ENCODE results near the gene GPR156. TPM values are rescaled to one million over a fixed set of nuclear protein-coding genes. Genes with fewer than 3 reads are reported as not detected.

Gene GPR156
- total RNA-seq, 1 experiment from 2014 or later, result not detected

DNA sequence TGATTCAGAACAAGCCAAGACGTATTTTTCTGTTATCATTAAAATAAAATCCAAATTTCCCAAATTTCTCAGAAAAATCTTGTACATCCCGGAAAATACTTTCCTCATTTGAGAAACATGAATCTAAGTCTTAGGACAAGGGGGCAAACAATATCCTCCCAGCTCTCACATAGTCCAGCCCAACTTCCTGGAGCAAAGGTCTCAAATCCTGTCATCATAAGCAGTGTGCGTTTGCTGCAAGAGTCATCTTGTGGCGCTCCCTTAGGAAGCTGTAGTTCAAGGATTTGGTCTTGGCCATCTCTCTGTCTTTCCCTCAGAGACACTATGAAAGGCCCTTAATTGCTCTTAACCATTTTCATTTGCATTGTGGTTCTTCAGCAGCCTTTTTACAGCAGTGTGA, 133.2 kb downstream of the GPR156 start:
- H3K27me3 ChIP-seq (ENCODE audit: low read length), result no peaks in the 10 kb centered on the region
- no peaks in the 10 kb centered on the region for H3K36me3 ChIP-seq (ENCODE audit: insufficient read depth, low read length)
- no peak overlapping the region for H3K27ac ChIP-seq (ENCODE audit: low read length)
- H3K79me2 ChIP-seq (ENCODE audit: low read length), result no peaks in the 10 kb centered on the region
- H3K9me2 ChIP-seq (replicated peaks; ENCODE audit: insufficient read depth, low read length), result no peaks in the 10 kb centered on the region
- no peak overlapping the region for H2AFZ ChIP-seq (ENCODE audit: low read length)
- no peaks in the 10 kb centered on the region for H4K20me1 ChIP-seq (ENCODE audit: insufficient read depth, low read depth, low read length)
- no peak for DNase-seq
- H3K4me3 ChIP-seq (ENCODE audit: low read length), result no peak overlapping the region
- H3K4me2 ChIP-seq (ENCODE audit: low read depth, low read length, poor library complexity, severe bottlenecking), result no peak overlapping the region
- peaks cover 6% of the 10 kb centered on the region for H3K9me3 ChIP-seq (ENCODE audit: low read length)
- peaks cover 18% of the 10 kb centered on the region for H3K4me1 ChIP-seq (ENCODE audit: low read length)
- no peak overlapping the region for H3K9ac ChIP-seq (ENCODE audit: low read length)

DNA sequence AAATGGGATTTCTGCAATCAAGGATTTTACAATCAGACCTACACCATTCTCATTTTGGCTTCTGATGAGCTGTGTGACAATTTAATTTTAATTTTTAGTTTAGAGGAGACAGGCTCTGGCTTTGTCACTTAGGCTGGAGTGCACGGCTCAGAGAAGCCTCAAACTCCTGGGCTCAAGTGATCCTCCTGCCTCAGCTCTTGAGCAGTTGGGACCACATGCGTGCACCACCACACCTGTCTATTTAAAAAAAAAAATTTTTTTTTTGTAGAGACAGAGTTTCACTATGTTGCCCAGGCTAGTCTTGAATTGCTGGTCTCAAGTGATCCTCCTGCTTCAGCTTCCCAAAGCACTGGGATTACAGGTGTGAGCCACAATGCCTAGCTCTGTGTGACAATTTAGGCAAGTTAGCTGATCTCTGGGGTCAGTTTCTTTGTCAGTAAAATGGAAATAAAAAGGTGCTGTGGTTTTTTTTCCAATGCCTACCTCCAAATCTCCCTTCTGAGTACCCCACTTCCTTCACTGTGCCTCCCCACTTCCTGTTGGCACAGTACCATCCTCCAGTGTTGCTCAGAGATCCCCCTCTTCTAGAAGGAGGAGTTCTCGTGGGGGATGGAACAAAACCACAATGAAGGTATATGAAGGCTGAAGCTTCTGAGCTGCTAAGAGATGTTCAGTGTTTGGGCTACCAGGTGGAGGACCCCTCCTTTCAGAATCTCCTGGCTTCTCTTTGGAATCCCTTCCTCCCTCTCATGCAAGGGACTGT, 136.7 kb downstream of the GPR156 start:
- no peaks in the 10 kb centered on the region for H3K9me3 ChIP-seq (ENCODE audit: low read length)
- no peak overlapping the region for H3K9ac ChIP-seq (ENCODE audit: low read length)
- H2AFZ ChIP-seq (ENCODE audit: low read length), result 0 out of 2 replicates have a peak overlapping the region, but pooled peaks have one; percentile 85
- H3K27me3 ChIP-seq (ENCODE audit: low read length), result no peaks in the 10 kb centered on the region
- peak overlapping the region; percentile 55 for H3K4me2 ChIP-seq (ENCODE audit: low read depth, low read length, poor library complexity, severe bottlenecking)
- no peaks in the 10 kb centered on the region for H3K36me3 ChIP-seq (ENCODE audit: insufficient read depth, low read length)
- H3K79me2 ChIP-seq (ENCODE audit: low read length), result no peaks in the 10 kb centered on the region
- no peak for DNase-seq
- no peaks in the 10 kb centered on the region for H3K9me2 ChIP-seq (replicated peaks; ENCODE audit: insufficient read depth, low read length)
- H3K27ac ChIP-seq (ENCODE audit: low read length), result no peak overlapping the region
- no peaks in the 10 kb centered on the region for H4K20me1 ChIP-seq (ENCODE audit: insufficient read depth, low read depth, low read length)
- peaks cover 18% of the 10 kb centered on the region for H3K4me1 ChIP-seq (ENCODE audit: low read length)
- H3K4me3 ChIP-seq (ENCODE audit: low read length), result no peak overlapping the region; the same call in 1 of the 2 replicates

DNA sequence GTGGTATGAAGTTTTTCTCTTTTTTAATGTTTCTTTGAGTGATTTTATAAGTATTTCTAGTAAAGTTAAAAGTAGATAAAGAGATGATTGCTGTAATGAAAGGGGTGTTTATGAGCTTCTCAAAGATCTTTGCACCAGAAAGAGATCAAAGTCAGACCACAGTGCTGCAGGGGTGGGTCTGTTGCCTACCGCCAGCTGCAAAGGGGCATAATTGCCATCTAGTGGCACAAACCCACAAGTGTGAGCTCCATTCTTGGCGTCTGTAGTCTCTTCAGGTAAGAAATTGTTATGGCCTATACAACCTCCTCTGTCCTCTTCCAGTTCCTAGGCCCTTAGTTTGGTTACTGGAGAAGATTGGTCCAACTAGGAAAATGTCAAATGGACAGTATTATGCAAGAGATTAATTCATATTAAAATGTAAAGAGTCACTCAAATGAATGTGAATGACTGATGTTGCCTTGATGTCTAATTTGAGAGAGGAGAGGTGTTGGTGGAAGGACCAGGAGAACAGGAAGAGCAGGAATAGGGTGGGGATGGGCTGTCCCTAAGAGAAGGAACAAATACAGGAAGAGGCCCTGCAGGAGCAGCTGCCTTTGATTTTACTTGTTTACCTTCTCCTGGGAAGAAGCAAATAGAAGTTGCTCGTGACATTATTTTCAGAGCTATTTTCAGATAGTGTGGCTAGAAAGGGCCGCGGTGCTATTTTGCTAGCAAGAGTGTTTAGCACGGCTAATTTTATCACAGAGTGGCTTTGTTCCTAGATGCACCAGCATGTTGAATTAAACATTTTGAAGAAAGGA, 137.8 kb downstream of the GPR156 start:
- H4K20me1 ChIP-seq (ENCODE audit: insufficient read depth, low read depth, low read length), result no peaks in the 10 kb centered on the region
- no peaks in the 10 kb centered on the region for H3K9me3 ChIP-seq (ENCODE audit: low read length)
- H2AFZ ChIP-seq (ENCODE audit: low read length), result peak overlapping the region; percentile 85
- no peaks in the 10 kb centered on the region for H3K27me3 ChIP-seq (ENCODE audit: low read length)
- H3K4me3 ChIP-seq (ENCODE audit: low read length), result no peak overlapping the region
- peaks cover 18% of the 10 kb centered on the region for H3K4me1 ChIP-seq (ENCODE audit: low read length)
- DNase-seq, result peak; percentile 84
- no peaks in the 10 kb centered on the region for H3K36me3 ChIP-seq (ENCODE audit: insufficient read depth, low read length)
- no peaks in the 10 kb centered on the region for H3K79me2 ChIP-seq (ENCODE audit: low read length)
- H3K27ac ChIP-seq (ENCODE audit: low read length), result no peak overlapping the region
- peak overlapping the region; percentile 27 for H3K9ac ChIP-seq (ENCODE audit: low read length)
- H3K9me2 ChIP-seq (replicated peaks; ENCODE audit: insufficient read depth, low read length), result no peaks in the 10 kb centered on the region
- peak overlapping the region; percentile 55 for H3K4me2 ChIP-seq (ENCODE audit: low read depth, low read length, poor library complexity, severe bottlenecking)

DNA sequence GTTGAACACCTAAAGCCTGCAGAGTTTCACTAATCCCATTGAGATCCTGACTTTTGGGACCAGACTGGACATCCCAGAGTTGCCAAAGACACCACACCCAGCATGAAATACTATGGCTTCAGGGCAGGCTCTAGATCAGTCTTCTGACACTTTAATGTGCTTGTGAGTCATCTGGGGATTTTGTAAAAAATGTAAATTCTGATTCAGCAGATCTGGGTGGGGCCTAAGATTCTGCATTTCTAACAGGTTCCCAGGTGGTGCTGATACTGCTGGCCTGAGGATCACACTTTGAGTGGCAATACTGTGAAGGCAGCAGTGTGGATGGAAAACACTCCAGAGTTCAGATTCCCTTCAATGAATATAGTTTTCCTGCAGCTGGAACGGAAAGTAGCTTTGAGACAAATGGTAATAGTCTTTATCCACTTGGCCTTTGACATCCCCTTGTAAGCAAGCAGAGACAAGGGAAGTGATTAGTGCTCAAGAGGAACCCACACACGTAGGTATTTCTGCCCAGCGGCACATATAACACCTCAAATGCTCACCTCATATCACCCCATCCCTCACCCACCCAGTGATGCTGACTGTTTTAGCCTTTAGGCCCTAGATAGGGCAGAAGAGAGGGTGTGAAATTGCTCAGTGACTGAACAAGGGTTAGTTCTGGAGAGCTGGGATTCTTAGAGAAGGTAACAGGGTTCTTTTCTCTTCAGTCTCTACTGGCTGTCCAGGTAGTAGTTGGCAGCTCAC, 139.3 kb downstream of the GPR156 start:
- Histone ChIP-seq H3K9me2 (replicated peaks; ENCODE audit: insufficient read depth, low read length) (no peaks in the 10 kb centered on the region), H3K27me3 (ENCODE audit: low read length) (no peaks in the 10 kb centered on the region), H2AFZ (ENCODE audit: low read length) (no peak overlapping the region), H4K20me1 (ENCODE audit: insufficient read depth, low read depth, low read length) (no peaks in the 10 kb centered on the region), H3K9me3 (ENCODE audit: low read length) (no peaks in the 10 kb centered on the region), H3K36me3 (ENCODE audit: insufficient read depth, low read length) (no peaks in the 10 kb centered on the region), H3K79me2 (ENCODE audit: low read length) (no peaks in the 10 kb centered on the region), H3K4me1 (ENCODE audit: low read length) (peaks cover 18% of the 10 kb centered on the region), H3K4me3 (ENCODE audit: low read length) (no peak overlapping the region), H3K27ac (ENCODE audit: low read length) (no peak overlapping the region), H3K4me2 (ENCODE audit: low read depth, low read length, poor library complexity, severe bottlenecking) (no peak overlapping the region), H3K9ac (ENCODE audit: low read length) (no peak overlapping the region)
- no peak for DNase-seq

DNA sequence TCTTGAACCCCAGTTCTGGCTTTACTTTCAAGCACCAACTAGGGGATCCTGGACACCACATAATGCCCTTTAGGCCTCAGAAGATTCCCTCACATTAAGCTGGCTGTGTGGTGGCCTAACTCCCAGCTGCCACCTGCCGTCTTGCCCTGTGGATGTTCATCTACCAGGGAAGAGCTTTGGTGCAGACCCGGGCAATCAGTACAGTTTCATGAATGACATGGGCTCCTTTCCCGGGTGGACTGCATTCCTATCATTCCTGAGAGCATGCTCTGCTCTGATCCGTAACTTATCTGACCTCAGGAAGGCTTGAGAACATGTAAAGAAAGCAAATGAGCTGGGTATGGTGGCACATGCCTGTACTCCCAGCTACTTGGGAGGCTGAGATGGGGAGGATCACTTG, 140.8 kb downstream of the GPR156 start:
- Histone ChIP-seq H3K9me3 (ENCODE audit: low read length) (no peaks in the 10 kb centered on the region), H3K27me3 (ENCODE audit: low read length) (no peaks in the 10 kb centered on the region), H4K20me1 (ENCODE audit: insufficient read depth, low read depth, low read length) (no peaks in the 10 kb centered on the region), H3K4me1 (ENCODE audit: low read length) (peaks cover 18% of the 10 kb centered on the region), H3K36me3 (ENCODE audit: insufficient read depth, low read length) (no peaks in the 10 kb centered on the region), H3K9me2 (replicated peaks; ENCODE audit: insufficient read depth, low read length) (no peaks in the 10 kb centered on the region), H3K79me2 (ENCODE audit: low read length) (no peaks in the 10 kb centered on the region), H3K27ac (ENCODE audit: low read length) (no peak overlapping the region), H3K4me2 (ENCODE audit: low read depth, low read length, poor library complexity, severe bottlenecking) (no peak overlapping the region), H3K4me3 (ENCODE audit: low read length) (no peak overlapping the region), H2AFZ (ENCODE audit: low read length) (no peak overlapping the region), H3K9ac (ENCODE audit: low read length) (no peak overlapping the region)
- no peak for DNase-seq

DNA sequence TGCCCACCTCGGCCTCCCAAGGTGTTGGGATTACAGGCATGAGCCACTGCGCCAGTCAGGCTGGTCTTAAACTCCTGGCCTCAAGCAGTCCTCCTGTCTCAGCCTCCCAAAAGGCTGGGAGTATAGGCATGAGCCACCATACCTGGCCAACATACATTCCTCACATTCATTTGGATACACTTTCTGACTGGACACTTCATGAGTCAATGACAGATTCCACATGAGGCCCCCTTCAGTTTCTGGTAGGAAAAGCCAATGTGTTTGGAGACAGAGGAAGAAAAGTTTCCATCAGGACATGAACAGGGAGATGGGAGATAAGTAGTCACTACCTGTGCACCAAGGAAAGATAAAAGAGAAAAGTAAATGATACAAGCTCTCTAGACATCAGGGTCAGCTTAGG, 141.3 kb downstream of the GPR156 start:
- H3K9me3 ChIP-seq (ENCODE audit: low read length), result no peaks in the 10 kb centered on the region
- no peak overlapping the region for H3K4me2 ChIP-seq (ENCODE audit: low read depth, low read length, poor library complexity, severe bottlenecking)
- no peaks in the 10 kb centered on the region for H4K20me1 ChIP-seq (ENCODE audit: insufficient read depth, low read depth, low read length)
- no peaks in the 10 kb centered on the region for H3K9me2 ChIP-seq (replicated peaks; ENCODE audit: insufficient read depth, low read length)
- H3K9ac ChIP-seq (ENCODE audit: low read length), result no peak overlapping the region
- H3K36me3 ChIP-seq (ENCODE audit: insufficient read depth, low read length), result no peaks in the 10 kb centered on the region
- peaks cover 16% of the 10 kb centered on the region for H3K4me1 ChIP-seq (ENCODE audit: low read length)
- H3K27me3 ChIP-seq (ENCODE audit: low read length), result no peaks in the 10 kb centered on the region
- no peak overlapping the region for H2AFZ ChIP-seq (ENCODE audit: low read length)
- no peak overlapping the region for H3K4me3 ChIP-seq (ENCODE audit: low read length)
- no peak overlapping the region for H3K27ac ChIP-seq (ENCODE audit: low read length)
- H3K79me2 ChIP-seq (ENCODE audit: low read length), result no peaks in the 10 kb centered on the region
- DNase-seq, result peak; percentile 24

DNA sequence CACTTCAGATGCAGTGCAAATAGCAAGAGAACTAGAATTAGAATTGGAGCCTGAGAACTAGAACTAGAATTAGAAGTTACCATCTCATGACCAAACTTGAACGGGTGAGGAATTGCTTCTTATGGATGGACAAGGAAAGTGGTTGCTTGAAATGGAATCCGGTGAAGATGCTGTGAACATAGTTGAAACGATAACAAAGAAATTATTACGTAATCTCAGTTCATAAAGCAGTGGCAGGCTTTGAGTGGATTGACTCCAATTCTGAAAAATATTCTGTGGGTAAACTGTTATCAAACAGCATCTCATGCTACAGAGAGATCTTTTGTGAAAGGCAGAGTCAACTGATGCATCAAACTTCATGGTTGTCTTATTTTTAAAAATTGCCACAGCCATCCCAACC, 142.8 kb downstream of the GPR156 start:
- Histone ChIP-seq H3K27me3 (ENCODE audit: low read length) (no peaks in the 10 kb centered on the region), H3K4me2 (ENCODE audit: low read depth, low read length, poor library complexity, severe bottlenecking) (no peak overlapping the region), H3K9me2 (replicated peaks; ENCODE audit: insufficient read depth, low read length) (no peaks in the 10 kb centered on the region), H3K4me3 (ENCODE audit: low read length) (no peak overlapping the region), H3K9me3 (ENCODE audit: low read length) (no peaks in the 10 kb centered on the region), H3K79me2 (ENCODE audit: low read length) (no peaks in the 10 kb centered on the region), H3K4me1 (ENCODE audit: low read length) (peaks cover 1% of the 10 kb centered on the region), H3K36me3 (ENCODE audit: insufficient read depth, low read length) (no peaks in the 10 kb centered on the region), H4K20me1 (ENCODE audit: insufficient read depth, low read depth, low read length) (no peaks in the 10 kb centered on the region), H2AFZ (ENCODE audit: low read length) (no peak overlapping the region), H3K27ac (ENCODE audit: low read length) (no peak overlapping the region), H3K9ac (ENCODE audit: low read length) (no peak overlapping the region)
- DNase-seq, result no peak
